Thyroid gland (tissue), 4 donors: ENCODE data around the gene NR2F1-AS1. TPM values are rescaled to one million over a fixed set of nuclear protein-coding genes. Genes with fewer than 3 reads are reported as not detected.

Experiments
- DNase-seq, 2 donors: peaks; one replicate each; pipeline ENCODE4 v3.0.0-alpha.2; 2019
- H3K27ac ChIP-seq, 3 donors: fragments of 200-600 bp; sonication (generic); 1 replicate in 2 of 3; 2 replicates in 1 of 3; pipeline ENCODE4 v1.5.1; 2016 to 2019; ENCODE audit warnings: mild to moderate bottlenecking in 1 of 3, moderate library complexity in 1 of 3
- H3K27me3 ChIP-seq: fragments of 200-600 bp; sonication (generic); one replicate; pipeline ENCODE4 v1.5.1; 2019
- H3K36me3 ChIP-seq, 2 donors: fragments of 200-600 bp; sonication (generic); one replicate each; pipeline ENCODE4 v1.5.1; 2016 to 2019
- H3K4me1 ChIP-seq, 2 donors: fragments of 200-600 bp; sonication (generic); one replicate each; pipeline ENCODE4 v1.5.1; 2017 to 2019
- H3K4me3 ChIP-seq, 3 donors: fragments of 200-600 bp; sonication (generic); replicated peaks in 1 of 3; 1 replicate in 2 of 3; 2 replicates in 1 of 3; pipeline ENCODE4 v1.5.1; 2016; ENCODE audit warnings: mild to moderate bottlenecking in 1 of 3
- H3K9me3 ChIP-seq: fragments of 200-600 bp; sonication (generic); one replicate; pipeline ENCODE4 v1.5.1; 2017
- POLR2A ChIP-seq, 2 donors: fragments of 450-650 bp; IDR thresholded peaks; one replicate each; pipeline ENCODE4 v1.6.1; 2017; ENCODE audit warnings: antibody characterized with exemption in 2 of 2, mild to moderate bottlenecking in 2 of 2, moderate library complexity in 1 of 2
- WGBS, 2 donors: methylation state at CpG; one replicate each; pipeline ENCODE4 v1.1.5; 2017; 5-methylcytosine and 5-hydroxymethylcytosine counted together
- intact Hi-C: fragments of 100-400 bp; cut with DNase I; formaldehyde crosslinking; loops from one replicate; pipeline ENCODE4 v1.15.1; 2023
- total RNA-seq, 4 donors: library from RNA; depleted of rRNA; stranded (reverse); fragments of >200 nt; gene quantifications; one replicate each; pipeline ENCODE4 v1.2.3, GENCODE V29; 2016
- TF ChIP-seq, protein P1 (sequence below), 6 experiments: fragments of 200-600 bp in 3 of 6; fragments of 450-650 bp in 3 of 6; sonication (generic) in 3 of 6; IDR thresholded peaks; one replicate each; pipeline ENCODE4 v1.5.1; 2016 to 2019; ENCODE audit warnings: antibody characterized with exemption in 6 of 6, mild to moderate bottlenecking in 2 of 6, inconsistent platforms in 1 of 6, moderate library complexity in 1 of 6

NR2F1-AS1 gene
- total RNA-seq, 4 donors from 2014 or later = 4.1 to 13.8 (median 10.1) TPM

DNA sequence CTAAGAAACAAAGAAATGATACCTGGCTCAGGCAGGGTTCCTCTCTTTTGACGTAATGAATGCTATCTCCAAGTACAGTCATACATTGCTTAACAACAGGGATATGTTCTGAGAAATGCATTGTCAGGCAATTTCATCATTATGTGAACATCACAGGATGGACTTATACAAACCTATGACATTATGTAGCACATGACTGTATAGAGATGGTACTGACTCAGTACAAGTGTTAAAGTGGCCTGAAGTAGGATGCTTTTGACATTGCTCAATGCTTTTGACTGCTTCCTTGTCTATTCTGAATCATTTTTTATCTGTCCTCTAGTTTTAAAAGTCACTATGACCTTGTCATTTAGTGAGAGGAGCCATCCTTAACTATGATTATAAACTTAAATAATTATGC lies 147.6 kb downstream of the NR2F1-AS1 start:
- Histone ChIP-seq H3K9me3 (no peaks in the 10 kb centered on the region), H3K27ac (no peak overlapping the region), H3K36me3 (no peaks in the 10 kb centered on the region), H3K27me3 (no peaks in the 10 kb centered on the region), H3K4me3 (no peak overlapping the region), H3K4me1 (no peaks in the 10 kb centered on the region)
- no peak for DNase-seq
- TF ChIP-seq, protein P1, sequence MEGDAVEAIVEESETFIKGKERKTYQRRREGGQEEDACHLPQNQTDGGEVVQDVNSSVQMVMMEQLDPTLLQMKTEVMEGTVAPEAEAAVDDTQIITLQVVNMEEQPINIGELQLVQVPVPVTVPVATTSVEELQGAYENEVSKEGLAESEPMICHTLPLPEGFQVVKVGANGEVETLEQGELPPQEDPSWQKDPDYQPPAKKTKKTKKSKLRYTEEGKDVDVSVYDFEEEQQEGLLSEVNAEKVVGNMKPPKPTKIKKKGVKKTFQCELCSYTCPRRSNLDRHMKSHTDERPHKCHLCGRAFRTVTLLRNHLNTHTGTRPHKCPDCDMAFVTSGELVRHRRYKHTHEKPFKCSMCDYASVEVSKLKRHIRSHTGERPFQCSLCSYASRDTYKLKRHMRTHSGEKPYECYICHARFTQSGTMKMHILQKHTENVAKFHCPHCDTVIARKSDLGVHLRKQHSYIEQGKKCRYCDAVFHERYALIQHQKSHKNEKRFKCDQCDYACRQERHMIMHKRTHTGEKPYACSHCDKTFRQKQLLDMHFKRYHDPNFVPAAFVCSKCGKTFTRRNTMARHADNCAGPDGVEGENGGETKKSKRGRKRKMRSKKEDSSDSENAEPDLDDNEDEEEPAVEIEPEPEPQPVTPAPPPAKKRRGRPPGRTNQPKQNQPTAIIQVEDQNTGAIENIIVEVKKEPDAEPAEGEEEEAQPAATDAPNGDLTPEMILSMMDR (IDR thresholded peaks at IDR 0.05) = no peak
- no peak for TF ChIP-seq POLR2A (IDR thresholded peaks at IDR 0.05)
- intact Hi-C loops = no loop called here
- WGBS, 2 donors = 100% methylated on average over 1 of the region's 1 CpG

DNA sequence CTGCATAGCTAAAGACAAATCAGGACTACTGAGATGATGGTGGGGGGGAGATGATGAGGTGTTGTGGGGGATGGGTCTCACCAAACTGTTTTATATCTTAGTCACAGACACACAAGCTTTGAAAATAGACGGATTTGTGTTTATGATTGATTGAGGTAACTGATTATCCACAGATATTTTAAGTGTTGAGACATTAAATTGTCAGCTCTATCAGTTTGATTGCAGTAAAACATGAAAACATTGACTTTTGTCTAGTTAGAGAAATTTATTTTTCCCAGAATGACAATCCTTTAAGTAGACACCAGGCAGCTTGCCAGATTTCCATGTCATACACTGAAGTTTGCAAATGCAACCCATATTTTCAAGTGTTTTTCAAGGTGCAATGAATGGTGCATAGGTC lies 149.8 kb downstream of the NR2F1-AS1 start:
- intact Hi-C loops = no loop called here
- no peak for DNase-seq
- Histone ChIP-seq H3K4me3 (no peak overlapping the region), H3K27me3 (no peaks in the 10 kb centered on the region), H3K36me3 (no peaks in the 10 kb centered on the region), H3K4me1 (no peaks in the 10 kb centered on the region), H3K27ac (no peak overlapping the region), H3K9me3 (no peaks in the 10 kb centered on the region)
- no peak for TF ChIP-seq POLR2A (IDR thresholded peaks at IDR 0.05)
- TF ChIP-seq, protein P1 (IDR thresholded peaks at IDR 0.05) = no peak
- 69 to 78% methylated on average over 1 of the region's 1 CpG for WGBS, 2 donors

DNA sequence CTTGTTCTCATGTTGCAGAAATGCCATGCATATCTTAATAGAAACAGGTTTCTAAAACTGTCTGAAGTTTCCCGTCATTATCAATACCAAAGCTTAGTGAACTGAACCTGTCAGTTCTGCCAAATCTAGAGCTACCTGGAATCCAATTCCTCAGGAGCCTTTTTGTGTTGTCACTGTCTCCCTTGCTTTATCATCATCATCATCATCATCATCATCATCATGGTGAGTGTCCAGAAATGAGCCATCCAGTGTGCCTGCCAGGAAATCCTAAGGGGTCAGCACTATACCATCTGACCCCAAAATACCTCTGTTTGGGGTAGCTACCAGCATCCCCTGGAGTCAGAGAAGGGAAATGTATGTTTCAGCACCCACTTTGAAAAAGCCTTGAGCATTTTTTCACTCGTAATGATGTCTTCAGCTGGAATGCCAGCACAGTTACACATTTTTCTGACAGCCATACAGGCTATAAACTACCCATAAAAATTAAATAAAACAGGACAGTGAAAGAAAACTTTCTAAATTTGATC lies 150.3 kb downstream of the NR2F1-AS1 start:
- H3K9me3 ChIP-seq = no peaks in the 10 kb centered on the region
- no peaks in the 10 kb centered on the region for H3K36me3 ChIP-seq
- DNase-seq = no peak
- intact Hi-C loops = no loop called here
- WGBS, 2 donors = 93% methylated on average over 2 of the region's 2 CpGs
- no peak overlapping the region for H3K4me3 ChIP-seq
- H3K4me1 ChIP-seq = no peaks in the 10 kb centered on the region
- H3K27me3 ChIP-seq = no peaks in the 10 kb centered on the region
- H3K27ac ChIP-seq = no peak overlapping the region
- TF ChIP-seq, protein P1 (IDR thresholded peaks at IDR 0.05) = no peak
- no peak for TF ChIP-seq POLR2A (IDR thresholded peaks at IDR 0.05)

DNA sequence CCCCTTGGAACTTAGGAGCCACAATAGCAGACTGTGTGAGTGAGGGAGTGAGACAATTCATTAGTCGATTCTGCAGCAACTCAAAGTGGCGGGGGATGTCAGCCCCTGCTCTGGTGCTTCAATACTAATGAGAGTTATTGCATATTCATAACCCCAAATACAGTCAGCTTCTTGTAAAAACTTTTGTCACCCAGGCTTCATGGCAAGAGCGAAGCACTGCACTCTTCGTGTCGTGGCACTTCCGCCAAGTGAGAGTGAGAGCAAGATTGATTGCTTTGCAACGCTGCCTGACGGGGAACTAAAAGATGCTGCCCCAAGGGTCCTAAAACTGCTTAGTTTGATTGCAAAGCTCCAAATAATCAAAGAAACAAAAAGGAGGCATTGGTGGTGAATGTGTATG lies 150.9 kb downstream of the NR2F1-AS1 start:
- no peaks in the 10 kb centered on the region for H3K36me3 ChIP-seq
- WGBS, 2 donors = 87 to 89% methylated on average over 8 of the region's 8 CpGs

DNA sequence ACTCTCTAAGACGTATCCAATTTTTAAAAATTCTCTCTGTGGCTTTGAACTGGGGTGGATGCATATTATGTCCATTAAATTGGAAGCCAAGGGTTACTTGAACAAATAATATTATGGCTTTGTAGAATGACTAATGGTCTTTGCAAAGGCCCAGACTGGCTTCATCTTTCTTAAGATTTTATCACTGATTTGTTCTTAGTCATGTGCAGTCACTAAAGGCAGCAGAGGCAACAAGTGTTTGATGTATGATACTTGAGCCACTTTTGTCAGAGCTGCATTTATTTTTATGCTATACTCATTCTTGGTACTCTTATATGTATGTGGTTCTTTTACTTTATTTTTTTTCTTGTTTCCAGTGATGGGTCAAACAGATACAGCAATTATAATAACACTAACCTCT lies 152.2 kb downstream of the NR2F1-AS1 start:
- no peak overlapping the region for H3K4me3 ChIP-seq
- no peak overlapping the region for H3K27ac ChIP-seq
- no peaks in the 10 kb centered on the region for H3K27me3 ChIP-seq
- H3K36me3 ChIP-seq = no peaks in the 10 kb centered on the region
- H3K4me1 ChIP-seq = no peaks in the 10 kb centered on the region
- intact Hi-C loops = no loop called here
- DNase-seq = no peak
- no peak for TF ChIP-seq POLR2A (IDR thresholded peaks at IDR 0.05)
- TF ChIP-seq, protein P1 (IDR thresholded peaks at IDR 0.05) = no peak
- H3K9me3 ChIP-seq = no peaks in the 10 kb centered on the region
- WGBS, 2 donors = 89 to 92% methylated on average over 1 of the region's 1 CpG

More for the DNA sequence above, 150.9 kb downstream of the NR2F1-AS1 start:
- TF ChIP-seq, protein P1 (IDR thresholded peaks at IDR 0.05) = no peak
- no peak for TF ChIP-seq POLR2A (IDR thresholded peaks at IDR 0.05)
- intact Hi-C loops = no loop called here
- Histone ChIP-seq H3K4me1 (no peaks in the 10 kb centered on the region), H3K27ac (no peak overlapping the region), H3K9me3 (no peaks in the 10 kb centered on the region), H3K27me3 (no peaks in the 10 kb centered on the region), H3K4me3 (no peak overlapping the region)
- no peak for DNase-seq
